Gastrocnemius medialis (tissue), 4 donors: Measurements from ENCODE around the gene SPANXN2. TPM values are rescaled to one million over a fixed set of nuclear protein-coding genes. Genes with fewer than 3 reads are reported as not detected.

Source experiments
- ATAC-seq, 2 donors: fragments of 150-250 bp; one replicate each; pipeline ENCODE4 v1.9.1; 2016
- DNase-seq, 2 donors: peaks; one replicate each; pipeline ENCODE4 v3.0.0-alpha.2; 2019
- H3K27ac ChIP-seq, 4 donors: fragments of 200-600 bp; sonication (generic); 1 replicate in 1 of 4; 2 replicates in 3 of 4; pipeline ENCODE4 v1.5.1; 2016 to 2018; ENCODE audit warnings: mild to moderate bottlenecking in 2 of 4, moderate library complexity in 1 of 4
- H3K27me3 ChIP-seq, 3 donors: fragments of 200-600 bp; sonication (generic) in 2 of 3; 1 replicate in 1 of 3; 2 replicates in 2 of 3; pipeline versions ENCODE4 v1.5.1 to v1.6.0; 2016 to 2019; ENCODE audit warnings: mild to moderate bottlenecking in 1 of 3, moderate library complexity in 1 of 3
- H3K36me3 ChIP-seq, 2 donors: fragments of 200-600 bp; sonication (generic) in 1 of 2; one replicate each; pipeline ENCODE4 v1.5.1; 2017 to 2018
- H3K4me1 ChIP-seq, 2 donors: fragments of 200-600 bp; sonication (generic) in 1 of 2; one replicate each; pipeline ENCODE4 v1.5.1; 2016 to 2017; ENCODE audit warnings: mild to moderate bottlenecking in 2 of 2
- H3K4me3 ChIP-seq, 4 donors: fragments of 200-600 bp; sonication (generic) in 3 of 4; 1 replicate in 1 of 4; 2 replicates in 3 of 4; pipeline ENCODE4 v1.5.1; 2016 to 2019; ENCODE audit warnings: mild to moderate bottlenecking in 2 of 4
- H3K9me3 ChIP-seq, 3 donors: fragments of 200-600 bp; sonication (generic) in 2 of 3; 1 replicate in 1 of 3; 2 replicates in 2 of 3; pipeline ENCODE4 v1.5.1; 2016 to 2019
- CTCF ChIP-seq, 5 experiments: fragments of 450-650 bp in 3 of 5; fragments of 200-600 bp in 2 of 5; sonication (generic) in 2 of 5; IDR thresholded peaks in 4 of 5; conservative IDR thresholded peaks in 1 of 5; 1 replicate in 4 of 5; 2 replicates in 1 of 5; pipeline ENCODE4 v1.5.1; 2016 to 2019; ENCODE audit warnings: antibody characterized with exemption in 5 of 5, mild to moderate bottlenecking in 3 of 5, moderate library complexity in 3 of 5
- POLR2A ChIP-seq, 2 donors: fragments of 450-650 bp; IDR thresholded peaks; one replicate each; pipeline ENCODE4 v1.6.1; 2017; ENCODE audit warnings: antibody characterized with exemption in 2 of 2, mild to moderate bottlenecking in 2 of 2, moderate library complexity in 2 of 2
- in situ Hi-C, 4 donors: fragments of 200-750 bp; cut with MboI; loops; one replicate each; pipeline versions ENCODE4 v1.15.0 to v1.8.0; 2017; ENCODE audit warnings: low sequenced_read_pairs in 4 of 4
- intact Hi-C: fragments of 100-400 bp; cut with DNase I; formaldehyde crosslinking; loops from one replicate; pipeline ENCODE4 v1.15.1; 2023; ENCODE audit warnings: low total_unique reads
- total RNA-seq, 4 donors: library from RNA; depleted of rRNA; stranded (reverse); fragments of >200 nt; gene quantifications; one replicate each; pipeline versions ENCODE4 v1.1.0 to v1.2.3, GENCODE V29; 2016

Gene SPANXN2
- total RNA-seq, 4 donors from 2014 or later: not detected

- intact Hi-C loops: no loop called here
- DNase-seq (no peak), ATAC-seq (no peak)
- H3K27ac ChIP-seq: no peak overlapping the region
- no peak overlapping the region for H3K4me3 ChIP-seq
- no peaks in the 10 kb centered on the region for H3K36me3 ChIP-seq
- H3K9me3 ChIP-seq: no peaks in the 10 kb centered on the region
- H3K4me1 ChIP-seq: no peaks in the 10 kb centered on the region
- TF ChIP-seq CTCF (IDR thresholded peaks at IDR 0.05 in 4 of 5, conservative IDR thresholded peaks at IDR 0.05 in 1 of 5) (no peak), POLR2A (IDR thresholded peaks at IDR 0.05) (no peak)
- in situ Hi-C loops: no loop called here
- no peaks in the 10 kb centered on the region for H3K27me3 ChIP-seq
Observed at GRCh38 chrX:143754183-143754582, 33.6 kb upstream of the SPANXN2 start.

GRCh38 chrX:143733866-143734265, 13.3 kb upstream of the SPANXN2 start:
- DNase-seq: no peak
- Histone ChIP-seq H3K9me3 (no peaks in the 10 kb centered on the region), H3K27me3 (no peaks in the 10 kb centered on the region), H3K4me3 (no peak overlapping the region), H3K27ac (no peak overlapping the region), H3K4me1 (no peaks in the 10 kb centered on the region), H3K36me3 (no peaks in the 10 kb centered on the region)
- no peak for ATAC-seq
- in situ Hi-C loops (no loop called here), intact Hi-C loops (no loop called here)
- no peak for TF ChIP-seq POLR2A (IDR thresholded peaks at IDR 0.05)
- no peak for TF ChIP-seq CTCF (IDR thresholded peaks at IDR 0.05 in 4 of 5, conservative IDR thresholded peaks at IDR 0.05 in 1 of 5)

- TF ChIP-seq CTCF (IDR thresholded peaks at IDR 0.05 in 4 of 5, conservative IDR thresholded peaks at IDR 0.05 in 1 of 5): no peak
- TF ChIP-seq POLR2A (IDR thresholded peaks at IDR 0.05): no peak
- Histone ChIP-seq H3K27ac (no peak overlapping the region), H3K27me3 (no peaks in the 10 kb centered on the region), H3K4me1 (no peaks in the 10 kb centered on the region), H3K36me3 (no peaks in the 10 kb centered on the region), H3K4me3 (no peak overlapping the region), H3K9me3 (no peaks in the 10 kb centered on the region)
- intact Hi-C loops (no loop called here), in situ Hi-C loops (no loop called here)
- ATAC-seq (no peak), DNase-seq (no peak)
Observed at GRCh38 chrX:143726296-143726695, 5.7 kb upstream of the SPANXN2 start.

GRCh38 chrX:143701460-143701859, 19.1 kb downstream of the SPANXN2 start:
- Histone ChIP-seq H3K27ac (no peak overlapping the region), H3K36me3 (no peaks in the 10 kb centered on the region), H3K9me3 (no peaks in the 10 kb centered on the region), H3K4me1 (no peaks in the 10 kb centered on the region), H3K27me3 (no peaks in the 10 kb centered on the region), H3K4me3 (no peak overlapping the region)
- intact Hi-C loops (no loop called here), in situ Hi-C loops (no loop called here)
- DNase-seq (no peak), ATAC-seq (no peak)
- TF ChIP-seq POLR2A (IDR thresholded peaks at IDR 0.05): no peak
- no peak for TF ChIP-seq CTCF (IDR thresholded peaks at IDR 0.05 in 4 of 5, conservative IDR thresholded peaks at IDR 0.05 in 1 of 5)

GRCh38 chrX:143694885-143695284, 25.7 kb downstream of the SPANXN2 start:
- peaks cover 0 to 2% (median 0%) of the 10 kb centered on the region in 3 donors for H3K27me3 ChIP-seq
- no peaks in the 10 kb centered on the region for H3K36me3 ChIP-seq
- intact Hi-C loops (no loop called here), in situ Hi-C loops (loop anchor here in 1 of 4 donors (25.0 kb wide), 1 partner anchor 1492 kb away; no protein-coding TSS in a partner anchor)
- H3K4me1 ChIP-seq: no peaks in the 10 kb centered on the region
- H3K27ac ChIP-seq: no peak overlapping the region
- H3K4me3 ChIP-seq: no peak overlapping the region
- TF ChIP-seq CTCF (IDR thresholded peaks at IDR 0.05 in 4 of 5, conservative IDR thresholded peaks at IDR 0.05 in 1 of 5): no peak
- no peak for TF ChIP-seq POLR2A (IDR thresholded peaks at IDR 0.05)
- H3K9me3 ChIP-seq: no peaks in the 10 kb centered on the region
- DNase-seq (no peak), ATAC-seq (no peak)
